Measurements from ENCODE around the gene SLC16A12. TPM values are rescaled to one million over a fixed set of nuclear protein-coding genes. Genes with fewer than 3 reads are reported as not detected.

The SLC16A12 gene
- total RNA-seq, 1 experiment from 2014 or later: 0.77 TPM

DNA sequence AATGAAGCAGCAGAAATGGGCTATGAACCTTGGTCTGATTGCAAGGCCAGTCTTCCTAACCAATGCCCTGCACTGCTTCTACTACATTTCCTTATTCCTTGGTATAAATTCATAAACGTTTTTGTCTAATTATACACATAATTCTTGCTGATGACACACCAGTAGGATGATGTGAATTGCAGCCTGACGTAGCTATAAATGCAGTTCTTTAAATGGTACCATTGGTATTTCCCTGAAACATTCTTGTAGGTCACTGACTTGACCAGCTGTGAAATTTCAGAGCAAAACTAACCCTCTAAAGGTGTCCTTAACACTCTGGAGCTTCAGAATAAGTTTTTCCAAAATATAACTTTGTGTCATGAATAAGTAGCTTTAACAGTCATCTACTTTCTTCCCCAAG, 70.2 kb downstream of the SLC16A12 start:
- no peak overlapping the region for H2BK120ac ChIP-seq (ENCODE audit: low read depth, low read length, poor library complexity, severe bottlenecking)
- H3K18ac ChIP-seq (ENCODE audit: insufficient read length, low read depth, low read length): no peak overlapping the region
- no peaks in the 10 kb centered on the region for H3K27me3 ChIP-seq (ENCODE audit: insufficient read depth, low read length)
- no peak overlapping the region for H3T11ph ChIP-seq (ENCODE audit: low read length)
- H3K27me3 Mint-ChIP-seq (ENCODE audit: low read depth): no peaks in the 10 kb centered on the region
- no peaks in the 10 kb centered on the region for H3K4me1 ChIP-seq (ENCODE audit: insufficient read depth, low read length)
- H3K36me3 Mint-ChIP-seq (ENCODE audit: insufficient read depth in 1 of 3, low read depth in 3 of 3): no peaks in the 10 kb centered on the region
- H3K23me2 ChIP-seq (ENCODE audit: insufficient read length, low read depth, low read length, poor library complexity, severe bottlenecking): no peaks in the 10 kb centered on the region
- no peaks in the 10 kb centered on the region for H3K9me3 Mint-ChIP-seq
- H3K14ac ChIP-seq (ENCODE audit: insufficient read depth, low read length): no peak overlapping the region
- no peaks in the 10 kb centered on the region for H3K79me1 ChIP-seq (ENCODE audit: insufficient read depth, low read depth, low read length, poor library complexity, severe bottlenecking)
- H3K4ac ChIP-seq (ENCODE audit: low read depth, low read length): no peak overlapping the region
- H3K9me3 ChIP-seq (ENCODE audit: control insufficient read depth, low read depth, low read length): no peaks in the 10 kb centered on the region
- no peak overlapping the region for H3K23ac ChIP-seq (ENCODE audit: insufficient read length, low read depth, low read length)
- no peak overlapping the region for H2BK15ac ChIP-seq (ENCODE audit: low read depth, low read length)
- H2AFZ ChIP-seq (ENCODE audit: low read length): no peak overlapping the region
- H3K27ac ChIP-seq (ENCODE audit: insufficient read length, low read depth, low read length): no peak overlapping the region
- WGBS (ENCODE audit: extremely low coverage, insufficient read length, low lambda C conversion rate): no CpG with 5 or more reads among the region's 2 CpGs
- no peak overlapping the region for H3K4me3 Mint-ChIP-seq
- peaks cover 1 to 3% of the 10 kb centered on the region in 2 experiments; a peak in 3 of 4 replicates for H3K4me1 Mint-ChIP-seq
- no peak overlapping the region for H2BK20ac ChIP-seq (ENCODE audit: low read depth, low read length, poor library complexity, severe bottlenecking)
- DNase-seq: no peak
- H4K20me1 ChIP-seq (ENCODE audit: control insufficient read depth, insufficient read depth, insufficient read length): no peaks in the 10 kb centered on the region
- no peak overlapping the region for H4K5ac ChIP-seq (ENCODE audit: insufficient read length, low read depth, low read length)
- no peak overlapping the region for H3K9ac ChIP-seq (ENCODE audit: extremely low read depth, insufficient read length, low read length)
- no peak overlapping the region for H2BK5ac ChIP-seq (ENCODE audit: insufficient read length, low read length)
- H4K91ac ChIP-seq (ENCODE audit: insufficient read length, low read depth, low read length): no peak overlapping the region
- TF ChIP-seq, protein P1, sequence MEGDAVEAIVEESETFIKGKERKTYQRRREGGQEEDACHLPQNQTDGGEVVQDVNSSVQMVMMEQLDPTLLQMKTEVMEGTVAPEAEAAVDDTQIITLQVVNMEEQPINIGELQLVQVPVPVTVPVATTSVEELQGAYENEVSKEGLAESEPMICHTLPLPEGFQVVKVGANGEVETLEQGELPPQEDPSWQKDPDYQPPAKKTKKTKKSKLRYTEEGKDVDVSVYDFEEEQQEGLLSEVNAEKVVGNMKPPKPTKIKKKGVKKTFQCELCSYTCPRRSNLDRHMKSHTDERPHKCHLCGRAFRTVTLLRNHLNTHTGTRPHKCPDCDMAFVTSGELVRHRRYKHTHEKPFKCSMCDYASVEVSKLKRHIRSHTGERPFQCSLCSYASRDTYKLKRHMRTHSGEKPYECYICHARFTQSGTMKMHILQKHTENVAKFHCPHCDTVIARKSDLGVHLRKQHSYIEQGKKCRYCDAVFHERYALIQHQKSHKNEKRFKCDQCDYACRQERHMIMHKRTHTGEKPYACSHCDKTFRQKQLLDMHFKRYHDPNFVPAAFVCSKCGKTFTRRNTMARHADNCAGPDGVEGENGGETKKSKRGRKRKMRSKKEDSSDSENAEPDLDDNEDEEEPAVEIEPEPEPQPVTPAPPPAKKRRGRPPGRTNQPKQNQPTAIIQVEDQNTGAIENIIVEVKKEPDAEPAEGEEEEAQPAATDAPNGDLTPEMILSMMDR (conservative IDR thresholded peaks at IDR 0.05): no peak
- H3K79me2 ChIP-seq (ENCODE audit: insufficient read depth, low read length): no peaks in the 10 kb centered on the region
- H3K4me2 ChIP-seq (ENCODE audit: insufficient read depth, insufficient read length, low read length): no peak overlapping the region
- no peak overlapping the region for H3K56ac ChIP-seq (ENCODE audit: insufficient read length, low read depth, low read length)
- H2AK5ac ChIP-seq (ENCODE audit: insufficient read length, low read length): no peak overlapping the region
- H3K27ac Mint-ChIP-seq: no peak overlapping the region
- no peak overlapping the region for H4K8ac ChIP-seq (replicated peaks; ENCODE audit: insufficient read length, low read depth, low read length)
- no peak overlapping the region for H2BK12ac ChIP-seq (ENCODE audit: insufficient read length, low read depth, low read length)

Data from H9 (cell line).